Measurements from ENCODE around the gene FYB1.
A peak's percentile ranks its signal among the peaks of the same experiment; 100 is the strongest.

The FYB1 gene

GRCh38 chr5:39206630-39207321 is 12.6 kb downstream of the FYB1 start:
- DNase-seq (ENCODE audit: low spot score): no peak

DNA sequence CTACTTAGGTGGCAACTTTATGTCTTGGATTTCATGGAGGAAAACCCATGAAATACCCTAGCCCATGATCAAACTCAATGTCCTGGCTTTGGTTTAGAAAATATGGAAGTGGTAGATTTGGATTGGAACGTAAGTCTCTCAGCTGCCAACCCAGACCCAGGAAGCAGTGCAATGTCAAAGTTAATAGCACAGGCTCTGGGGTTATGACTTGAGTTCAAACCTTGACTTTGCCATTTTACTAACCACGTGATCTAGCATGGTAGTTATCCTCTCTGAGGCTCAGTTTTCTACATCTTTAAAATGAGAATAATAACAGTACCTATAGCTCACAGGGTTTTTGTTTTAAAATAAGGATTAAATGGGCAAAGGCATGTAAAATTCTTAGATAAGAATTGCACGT is 13.8 kb downstream of the FYB1 start:
- DNase-seq (ENCODE audit: low spot score): no peak

GRCh38 chr5:39203951-39204350 is 15.4 kb downstream of the FYB1 start:
- no peak for DNase-seq (ENCODE audit: low spot score)

DNA sequence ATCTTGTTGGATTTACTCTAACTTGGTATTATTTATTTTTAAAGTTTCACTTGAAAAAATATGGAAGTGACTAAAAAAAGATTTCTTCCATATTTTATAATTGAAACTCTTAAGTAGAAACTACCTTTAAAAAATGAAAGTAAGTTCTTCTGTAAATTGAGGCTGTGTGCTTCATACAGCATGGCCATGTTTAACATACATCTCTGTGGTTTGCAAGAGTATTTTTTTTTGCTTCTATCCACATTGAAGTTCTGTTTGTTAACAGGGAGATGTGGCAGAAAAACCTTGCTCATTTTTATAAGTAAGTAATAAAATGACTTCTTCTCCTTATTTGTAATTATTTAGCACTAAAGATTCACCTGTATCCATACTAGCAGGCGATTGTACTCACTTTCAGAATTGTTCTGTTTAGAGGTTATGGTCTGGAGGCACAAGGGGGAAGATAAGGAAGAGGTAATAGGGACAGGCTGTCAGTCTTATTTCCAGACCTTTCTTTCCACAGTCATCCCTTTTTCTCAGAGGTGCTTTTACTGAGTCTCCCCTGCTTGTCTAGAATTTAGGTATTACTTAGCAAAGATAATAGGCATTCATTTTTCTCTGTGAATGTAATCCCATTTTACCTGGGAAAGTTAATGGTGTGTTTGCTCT is 16.0 kb downstream of the FYB1 start:
- no peak for DNase-seq (ENCODE audit: low spot score)

GRCh38 chr5:39202597-39203274 is 16.6 kb downstream of the FYB1 start:
- no peak for DNase-seq (ENCODE audit: low spot score)

DNA sequence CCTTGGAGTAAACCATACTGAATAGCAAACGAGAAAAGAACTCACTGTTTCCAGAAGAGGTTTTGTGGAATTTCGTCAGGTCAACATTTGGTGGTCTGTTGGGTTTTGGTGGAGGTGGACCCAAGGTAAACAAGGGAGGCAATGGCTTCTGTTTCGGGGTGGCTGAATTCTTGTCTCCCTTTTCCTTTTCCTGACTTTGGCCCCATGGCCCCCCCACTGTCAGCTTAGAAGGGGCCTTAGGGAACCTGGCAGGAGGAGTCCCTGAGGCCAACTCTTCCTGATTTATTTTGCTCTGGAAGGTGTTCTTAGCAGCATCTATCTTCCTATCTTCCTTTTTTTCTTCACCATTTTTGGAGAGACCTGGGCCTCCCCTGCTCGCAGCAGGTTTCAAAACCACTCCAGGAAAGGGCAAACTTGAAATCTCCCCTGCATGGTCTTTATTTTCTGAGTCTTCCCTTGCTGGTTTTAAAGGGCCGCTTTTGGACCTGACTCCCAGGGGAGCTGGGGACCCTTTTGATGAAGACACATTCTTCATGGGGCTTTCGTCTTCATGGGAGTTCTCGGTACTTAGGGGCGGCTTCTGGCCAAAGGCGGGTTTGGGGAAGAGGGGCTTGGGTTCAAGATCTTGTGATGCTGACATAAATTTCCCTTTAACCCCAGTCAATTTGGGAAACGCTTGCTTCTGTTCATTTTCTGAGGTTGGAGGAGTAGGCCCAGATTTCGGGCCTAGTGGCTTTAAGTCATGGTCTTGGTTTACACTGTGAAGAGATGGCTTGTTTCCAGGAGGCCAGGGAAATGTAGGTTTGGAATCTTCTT is 17.4 kb downstream of the FYB1 start:
- no peak for DNase-seq (ENCODE audit: low spot score)

- DNase-seq (ENCODE audit: low spot score): no peak
Observed at GRCh38 chr5:39201160-39201780, 18.1 kb downstream of the FYB1 start.

GRCh38 chr5:39200081-39200480 is 19.3 kb downstream of the FYB1 start:
- no peak for DNase-seq (ENCODE audit: low spot score)

DNA sequence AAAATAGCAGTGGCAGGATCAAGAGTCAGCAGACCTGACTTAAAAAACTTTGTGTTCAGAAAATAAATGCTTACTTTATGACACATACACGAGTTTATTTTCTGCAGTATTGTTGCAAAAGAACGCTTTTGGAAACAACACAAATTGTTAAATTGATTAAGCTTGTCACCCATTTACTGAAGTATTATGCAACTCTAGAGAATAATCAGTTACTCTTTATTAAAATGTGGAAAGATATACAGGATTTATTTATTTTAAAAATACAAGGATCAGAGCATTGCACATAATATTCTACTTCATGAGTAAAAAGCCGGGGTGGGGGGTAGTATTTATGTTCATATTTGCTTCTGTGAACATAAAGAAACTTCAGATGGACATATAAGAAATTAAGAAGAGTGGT is 20.0 kb downstream of the FYB1 start:
- DNase-seq (ENCODE audit: low spot score): no peak

- peak; percentile 36 for DNase-seq (ENCODE audit: low spot score)
Observed at GRCh38 chr5:39198127-39198526, 21.2 kb downstream of the FYB1 start.

GRCh38 chr5:39197556-39197955 is 21.8 kb downstream of the FYB1 start:
- no peak for DNase-seq (ENCODE audit: low spot score)

DNA sequence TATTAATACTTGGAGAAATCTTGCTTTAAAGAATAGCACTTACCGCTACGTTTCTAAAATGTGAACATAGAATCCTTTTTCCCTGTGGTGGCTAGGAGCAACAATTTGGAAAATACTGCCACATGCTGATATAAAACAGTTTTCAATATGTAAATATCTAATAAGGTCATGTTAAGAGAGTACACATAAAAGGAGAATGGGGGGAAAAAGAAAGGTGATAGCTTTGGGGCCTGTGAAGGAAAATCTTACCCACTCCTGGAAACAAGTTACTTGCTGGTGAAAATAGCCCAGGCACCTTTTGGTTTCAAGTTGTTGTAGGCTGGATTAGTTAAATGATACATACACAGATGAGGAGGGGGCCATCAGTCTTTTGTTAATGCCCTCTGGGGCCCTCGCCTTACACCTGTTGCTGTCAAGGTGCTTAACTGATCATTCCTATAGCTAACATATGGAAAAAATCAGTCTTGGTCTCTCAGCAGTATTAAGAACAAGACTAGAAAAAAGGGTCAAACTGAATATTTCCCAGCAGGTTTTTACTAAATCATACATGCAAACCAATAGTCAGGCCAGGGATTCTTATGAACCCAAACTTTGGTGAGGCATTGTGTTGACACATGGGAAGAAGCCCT is 24.1 kb downstream of the FYB1 start:
- no peak for DNase-seq (ENCODE audit: low spot score)

DNA sequence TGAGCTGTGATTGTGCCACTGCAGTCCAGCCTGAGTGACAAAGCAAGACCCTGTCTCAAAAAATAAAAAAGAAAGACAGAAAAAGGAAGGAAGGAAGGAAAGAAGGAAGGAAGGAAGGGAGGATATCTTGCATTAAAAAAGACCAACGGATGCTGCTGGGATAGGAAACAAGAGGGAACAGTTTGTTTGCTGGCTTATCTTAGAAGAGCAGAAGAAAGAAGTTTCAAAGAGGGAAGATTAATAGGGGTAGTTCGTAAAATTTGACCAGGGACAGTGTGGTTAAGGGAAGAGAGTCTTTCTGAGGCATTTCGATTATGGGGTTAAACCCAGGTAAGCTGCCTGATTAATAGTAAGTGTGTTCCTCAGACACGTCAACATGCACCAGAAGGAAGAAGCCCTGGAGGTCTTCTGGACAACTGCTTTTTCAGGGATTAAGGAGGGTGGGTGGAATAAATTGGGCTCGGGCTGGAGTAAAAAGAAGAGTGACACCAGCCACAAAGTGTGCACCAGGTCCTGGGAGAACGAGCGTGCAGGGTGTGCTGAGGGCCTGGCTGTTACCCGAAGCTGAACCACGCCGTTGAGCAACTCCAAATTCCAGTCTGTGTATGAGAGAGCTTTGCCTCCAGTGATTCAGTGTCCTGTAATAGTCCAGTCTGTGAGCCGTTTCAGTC is 24.8 kb downstream of the FYB1 start:
- DNase-seq (ENCODE audit: low spot score): peak; percentile 61

DNA sequence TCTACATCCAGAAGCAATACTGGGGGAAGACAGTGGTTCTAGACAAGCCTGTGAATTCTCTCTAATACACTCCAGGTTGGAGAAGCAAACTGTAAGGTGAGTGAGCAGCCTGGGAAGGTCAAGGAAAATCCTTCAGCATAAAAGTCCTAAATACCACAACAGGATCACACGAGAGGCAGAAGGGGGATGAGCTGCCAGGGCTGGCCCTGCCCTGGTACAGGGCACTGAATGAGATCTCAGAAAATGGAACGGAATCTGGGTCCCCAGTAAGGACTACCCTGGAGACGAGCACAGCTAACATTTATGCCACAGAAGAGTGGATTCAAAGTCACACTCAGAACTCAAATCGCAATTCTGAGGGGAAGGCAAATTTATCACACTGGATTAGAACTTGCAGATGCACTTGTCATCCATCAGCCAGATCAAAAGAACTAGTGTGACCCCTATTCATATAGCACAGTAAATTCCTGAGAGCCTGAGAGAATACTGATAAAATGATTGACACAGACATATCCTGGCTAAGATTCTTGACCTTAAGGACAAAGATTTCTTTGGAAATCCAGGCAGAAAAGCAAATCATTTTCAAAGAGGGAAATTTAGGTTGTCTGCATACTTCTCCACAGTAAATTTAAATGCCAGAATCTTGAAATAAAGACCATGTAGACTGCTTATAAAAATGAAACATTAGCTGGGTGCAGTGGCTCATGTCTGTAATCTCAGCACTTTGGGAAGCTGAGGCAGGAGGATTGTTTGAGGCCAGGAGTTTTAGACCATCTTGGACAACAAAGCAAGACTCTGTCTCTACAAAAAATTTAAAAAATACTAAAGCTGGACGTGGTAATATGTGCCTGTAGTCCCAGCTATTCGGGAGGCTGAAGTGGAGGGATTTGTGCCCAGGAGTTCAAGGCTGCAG is 25.6 kb downstream of the FYB1 start:
- no peak for DNase-seq (ENCODE audit: low spot score)

DNA sequence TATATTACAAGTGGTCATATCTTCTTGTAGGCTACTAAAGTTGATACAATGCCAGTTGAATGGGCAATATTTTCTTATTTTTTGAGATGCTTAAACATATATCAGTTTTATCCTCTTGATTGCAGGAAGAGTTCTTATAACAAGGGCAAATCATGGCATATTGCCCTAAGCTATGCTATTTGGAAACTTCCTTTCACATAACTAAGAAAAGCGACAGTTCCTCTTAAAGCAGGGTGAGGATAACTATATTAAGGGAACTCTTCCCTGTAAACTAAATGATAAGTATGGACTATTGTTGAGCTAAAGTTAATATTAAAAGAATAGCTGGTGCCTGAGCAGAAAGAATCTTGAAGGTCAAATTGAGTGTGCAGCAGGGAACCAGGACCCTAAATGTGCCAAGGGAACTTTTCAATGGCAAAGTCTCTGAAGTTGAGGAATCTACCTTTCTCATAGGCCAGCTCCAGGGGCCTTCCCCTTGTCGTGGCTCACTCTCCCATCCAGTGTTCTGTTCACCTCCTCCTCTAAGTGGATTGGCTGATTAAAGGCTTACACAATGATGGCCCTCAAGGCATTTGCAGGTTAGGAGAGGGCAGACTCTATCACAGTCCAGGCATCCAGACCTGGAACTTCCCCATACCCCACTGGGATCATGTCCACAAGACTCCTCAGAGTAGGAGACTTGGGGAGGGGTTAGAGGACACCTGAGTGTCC is 26.8 kb downstream of the FYB1 start:
- DNase-seq (ENCODE audit: low spot score): no peak

DNA sequence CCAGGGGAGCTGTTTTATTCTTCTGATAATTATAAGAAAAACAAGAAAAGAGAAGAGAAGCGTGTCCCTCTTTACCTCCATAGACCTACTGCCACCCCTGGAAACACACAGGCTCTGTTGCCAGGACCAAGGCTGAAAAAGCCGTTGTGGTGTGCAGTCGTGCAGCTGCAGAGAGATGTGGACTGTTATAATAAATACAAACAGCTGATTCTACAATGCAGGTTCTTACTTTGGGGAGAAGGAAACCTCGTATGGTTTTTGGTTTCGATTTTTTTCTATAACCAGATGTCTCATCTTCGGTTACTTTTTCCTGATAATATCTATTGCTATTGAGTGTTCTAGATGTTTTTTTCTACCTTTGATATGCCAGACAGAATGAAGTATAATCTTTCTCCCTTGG is 28.1 kb downstream of the FYB1 start:
- no peak for DNase-seq (ENCODE audit: low spot score)

GRCh38 chr5:39190311-39191102 is 28.9 kb downstream of the FYB1 start:
- DNase-seq (ENCODE audit: low spot score): no peak

DNA sequence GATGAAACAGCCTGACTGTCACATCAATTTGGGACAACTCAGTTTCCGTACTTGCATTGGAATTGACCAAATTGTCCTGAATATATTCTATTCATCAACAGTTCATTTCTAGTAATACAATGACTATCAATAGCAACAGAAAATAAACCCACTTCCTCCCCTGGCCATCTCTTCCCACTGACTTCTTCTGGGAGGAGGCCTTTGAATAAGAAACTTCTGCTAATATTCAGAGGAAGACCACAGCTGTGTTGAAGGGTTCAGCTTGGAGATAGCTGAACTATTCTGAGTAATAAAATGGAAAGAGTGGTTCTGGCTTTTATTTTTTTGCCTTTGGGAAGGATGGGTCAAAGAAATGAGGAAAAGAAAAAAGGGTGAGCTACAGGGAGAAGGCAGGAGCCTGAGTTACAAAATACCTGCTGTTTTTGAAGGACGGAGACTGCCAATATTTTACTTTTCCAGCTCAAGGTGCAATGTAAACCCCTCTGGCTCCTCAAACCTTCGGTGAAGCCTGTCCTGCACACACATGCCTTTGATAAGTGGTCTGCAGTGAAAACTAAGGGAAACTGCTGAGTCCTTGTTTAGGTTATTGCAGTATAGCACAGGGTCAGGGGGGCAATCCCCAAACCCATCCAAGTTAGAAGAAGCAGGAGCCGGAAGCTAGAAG is 29.9 kb downstream of the FYB1 start:
- DNase-seq (ENCODE audit: low spot score): no peak
